VCaP (cell line): ENCODE data around the gene LGALS9.

Source experiments
- H3K27ac ChIP-seq: fragments of 450-650 bp; 2 replicates; pipeline ENCODE4 v1.5.1; 2017
- CTCF ChIP-seq: fragments of 450-650 bp; conservative IDR thresholded peaks from 2 replicates; pipeline ENCODE4 v1.5.1; 2017; ENCODE audit warnings: mild to moderate bottlenecking, moderate library complexity

The LGALS9 gene

GRCh38 chr17:27612160-27612770 is 18.7 kb upstream of the LGALS9 start:
- H3K27ac ChIP-seq: no peak overlapping the region
- TF ChIP-seq CTCF: no peak

- no peak for TF ChIP-seq CTCF
- no peak overlapping the region for H3K27ac ChIP-seq
Measured at GRCh38 chr17:27613433-27613832, 17.6 kb upstream of the LGALS9 start.

- H3K27ac ChIP-seq: no peak overlapping the region
- no peak for TF ChIP-seq CTCF
Measured at GRCh38 chr17:27615121-27615520, 15.9 kb upstream of the LGALS9 start.

- TF ChIP-seq CTCF: no peak
- H3K27ac ChIP-seq: peak overlapping the region; percentile 7
Measured at GRCh38 chr17:27616414-27616813, 14.6 kb upstream of the LGALS9 start.

GRCh38 chr17:27618417-27618816 is 12.6 kb upstream of the LGALS9 start:
- no peak overlapping the region for H3K27ac ChIP-seq
- no peak for TF ChIP-seq CTCF

- no peak overlapping the region for H3K27ac ChIP-seq
- TF ChIP-seq CTCF: no peak
Measured at GRCh38 chr17:27620721-27621120, 10.3 kb upstream of the LGALS9 start.

GRCh38 chr17:27621536-27621935 is 9.5 kb upstream of the LGALS9 start:
- H3K27ac ChIP-seq: no peak overlapping the region
- no peak for TF ChIP-seq CTCF
